Tibial nerve (tissue), 4 donors: Measurements from ENCODE around the gene ZNF496. TPM values are rescaled to one million over a fixed set of nuclear protein-coding genes. Genes with fewer than 3 reads are reported as not detected.

Experiments used
- DNase-seq, 2 donors: peaks; one replicate each; pipeline ENCODE4 v3.0.0-alpha.2; 2019; ENCODE audit warnings: low spot score in 2 of 2
- H3K27ac ChIP-seq, 4 donors: fragments of 200-600 bp; sonication (generic) in 3 of 4; one replicate each; pipeline ENCODE4 v1.5.1; 2017 to 2019; ENCODE audit warnings: mild to moderate bottlenecking in 1 of 4
- H3K27me3 ChIP-seq, 2 donors: fragments of 200-600 bp; sonication (generic) in 1 of 2; one replicate each; pipeline versions ENCODE4 v1.5.1 to v1.6.0; 2017 to 2019
- H3K36me3 ChIP-seq, 3 donors: fragments of 200-600 bp; sonication (generic); one replicate each; pipeline ENCODE4 v1.5.1; 2018 to 2019
- H3K4me1 ChIP-seq, 4 donors: fragments of 200-600 bp; sonication (generic) in 3 of 4; one replicate each; pipeline ENCODE4 v1.5.1; 2017 to 2019
- H3K4me3 ChIP-seq, 4 donors: fragments of 200-600 bp; sonication (generic) in 3 of 4; one replicate each; pipeline ENCODE4 v1.5.1; 2017 to 2019; ENCODE audit warnings: mild to moderate bottlenecking in 1 of 4, moderate library complexity in 1 of 4
- H3K9me3 ChIP-seq, 4 donors: fragments of 200-600 bp; sonication (generic) in 3 of 4; one replicate each; pipeline ENCODE4 v1.5.1; 2017 to 2019
- EP300 ChIP-seq, 2 donors: sonication (generic); formaldehyde crosslinking; IDR thresholded peaks; one replicate each; pipeline ENCODE4 v1.6.1; 2017; ENCODE audit warnings: antibody characterized with exemption in 2 of 2, mild to moderate bottlenecking in 1 of 2
- POLR2A ChIP-seq, 2 donors: fragments of 450-650 bp; IDR thresholded peaks; one replicate each; pipeline ENCODE4 v1.6.1; 2017; ENCODE audit warnings: antibody characterized with exemption in 2 of 2, mild to moderate bottlenecking in 2 of 2, moderate library complexity in 2 of 2
- WGBS, 2 donors: methylation state at CpG; one replicate each; pipeline ENCODE4 v1.1.5; 2018; 5-methylcytosine and 5-hydroxymethylcytosine counted together
- total RNA-seq, 4 donors: library from RNA; depleted of rRNA; stranded (reverse); fragments of >200 nt; gene quantifications; one replicate each; pipeline ENCODE4 v1.1.0, GENCODE V29; 2016
- TF ChIP-seq, protein P1 (sequence below), 5 experiments: fragments of 200-600 bp in 3 of 5; fragments of 450-650 bp in 2 of 5; sonication (generic) in 3 of 5; IDR thresholded peaks; one replicate each; pipeline ENCODE4 v1.5.1; 2016 to 2019; ENCODE audit warnings: antibody characterized with exemption in 5 of 5, mild to moderate bottlenecking in 3 of 5, moderate library complexity in 2 of 5

The ZNF496 gene
- total RNA-seq, 4 donors from 2014 or later = 37.5 to 60.6 (median 51.6) TPM

GRCh38 chr1:247297263-247298123 lies 34.2 kb downstream of the ZNF496 start:
- no peaks in the 10 kb centered on the region for H3K4me1 ChIP-seq
- peaks cover 0 to 5% (median 0%) of the 10 kb centered on the region in 4 donors for H3K9me3 ChIP-seq
- no peak overlapping the region for H3K27ac ChIP-seq
- WGBS, 2 donors = 75 to 77% methylated on average over 9 of the region's 9 CpGs
- TF ChIP-seq EP300 (IDR thresholded peaks at IDR 0.05) = no peak
- H3K4me3 ChIP-seq = no peak overlapping the region
- H3K36me3 ChIP-seq = peaks cover 0 to 49% (median 8%) of the 10 kb centered on the region in 3 donors
- DNase-seq = no peak
- no peaks in the 10 kb centered on the region for H3K27me3 ChIP-seq

DNA sequence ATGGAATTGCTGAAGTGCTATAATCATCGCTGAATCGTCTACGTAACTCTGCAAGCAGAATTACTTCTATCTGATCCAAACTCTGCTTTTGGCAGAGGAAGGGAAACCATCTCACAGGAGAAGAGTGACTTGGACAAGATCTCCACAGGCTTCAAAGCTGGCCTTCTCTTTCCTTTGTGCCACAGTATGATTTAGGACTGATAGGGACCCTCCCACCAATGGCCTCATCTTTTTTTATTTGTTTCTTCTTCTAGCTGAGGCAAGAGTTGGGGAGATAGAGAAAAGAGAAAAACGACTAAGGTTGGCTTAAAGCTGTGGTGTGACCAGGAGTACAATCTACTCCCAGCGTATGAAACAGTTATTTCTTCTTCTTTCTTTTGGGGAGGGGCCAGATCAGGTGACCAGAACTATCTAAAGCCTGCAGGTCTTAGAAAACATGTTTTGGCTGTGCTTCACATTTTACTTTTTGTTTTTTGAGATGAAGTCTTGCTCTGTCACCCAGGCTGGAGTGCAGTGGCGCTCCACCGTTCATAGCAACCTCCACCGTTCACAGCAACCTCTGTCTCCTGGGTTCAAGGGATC lies 35.0 kb downstream of the ZNF496 start:
- Histone ChIP-seq H3K4me1 (no peaks in the 10 kb centered on the region), H3K27me3 (no peaks in the 10 kb centered on the region), H3K9me3 (peaks cover 0 to 5% (median 0%) of the 10 kb centered on the region in 4 donors), H3K36me3 (peaks cover 0 to 41% (median 8%) of the 10 kb centered on the region in 3 donors), H3K4me3 (no peak overlapping the region), H3K27ac (no peak overlapping the region)
- WGBS, 2 donors = 92 to 95% methylated on average over 8 of the region's 8 CpGs
- DNase-seq = no peak
- no peak for TF ChIP-seq EP300 (IDR thresholded peaks at IDR 0.05)
- TF ChIP-seq, protein P1, sequence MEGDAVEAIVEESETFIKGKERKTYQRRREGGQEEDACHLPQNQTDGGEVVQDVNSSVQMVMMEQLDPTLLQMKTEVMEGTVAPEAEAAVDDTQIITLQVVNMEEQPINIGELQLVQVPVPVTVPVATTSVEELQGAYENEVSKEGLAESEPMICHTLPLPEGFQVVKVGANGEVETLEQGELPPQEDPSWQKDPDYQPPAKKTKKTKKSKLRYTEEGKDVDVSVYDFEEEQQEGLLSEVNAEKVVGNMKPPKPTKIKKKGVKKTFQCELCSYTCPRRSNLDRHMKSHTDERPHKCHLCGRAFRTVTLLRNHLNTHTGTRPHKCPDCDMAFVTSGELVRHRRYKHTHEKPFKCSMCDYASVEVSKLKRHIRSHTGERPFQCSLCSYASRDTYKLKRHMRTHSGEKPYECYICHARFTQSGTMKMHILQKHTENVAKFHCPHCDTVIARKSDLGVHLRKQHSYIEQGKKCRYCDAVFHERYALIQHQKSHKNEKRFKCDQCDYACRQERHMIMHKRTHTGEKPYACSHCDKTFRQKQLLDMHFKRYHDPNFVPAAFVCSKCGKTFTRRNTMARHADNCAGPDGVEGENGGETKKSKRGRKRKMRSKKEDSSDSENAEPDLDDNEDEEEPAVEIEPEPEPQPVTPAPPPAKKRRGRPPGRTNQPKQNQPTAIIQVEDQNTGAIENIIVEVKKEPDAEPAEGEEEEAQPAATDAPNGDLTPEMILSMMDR (IDR thresholded peaks at IDR 0.05) = no peak

DNA sequence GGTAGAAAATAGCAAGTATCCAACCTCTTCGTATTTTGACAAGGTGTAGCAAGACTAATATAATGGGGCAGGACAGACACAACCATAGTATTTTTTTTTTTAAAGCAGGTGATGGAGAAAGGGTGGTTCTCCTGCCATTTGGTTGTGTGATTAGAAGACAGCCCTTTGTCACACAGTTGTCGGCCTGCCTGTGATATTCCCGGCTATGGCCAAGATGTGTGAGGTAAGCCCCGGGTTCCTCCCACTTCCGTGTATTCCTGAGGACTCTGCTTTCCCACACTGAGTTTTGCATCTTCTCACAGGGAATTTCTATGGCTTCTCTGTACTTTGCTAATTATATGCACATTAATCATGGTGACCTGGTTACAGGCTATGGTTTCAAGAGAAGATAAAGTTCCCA lies 35.9 kb downstream of the ZNF496 start:
- H3K27ac ChIP-seq = no peak overlapping the region
- H3K27me3 ChIP-seq = no peaks in the 10 kb centered on the region
- no peak for DNase-seq
- H3K4me3 ChIP-seq = no peak overlapping the region
- H3K9me3 ChIP-seq = no peaks in the 10 kb centered on the region
- H3K36me3 ChIP-seq = peaks cover 0 to 37% (median 3%) of the 10 kb centered on the region in 3 donors
- 70 to 76% methylated on average over 5 of the region's 5 CpGs for whole genome bisulfite sequencing, 2 donors
- no peaks in the 10 kb centered on the region for H3K4me1 ChIP-seq
- no peak for TF ChIP-seq POLR2A (IDR thresholded peaks at IDR 0.05)
- TF ChIP-seq, protein P1 (IDR thresholded peaks at IDR 0.05) = no peak
- TF ChIP-seq EP300 (IDR thresholded peaks at IDR 0.05) = no peak

DNA sequence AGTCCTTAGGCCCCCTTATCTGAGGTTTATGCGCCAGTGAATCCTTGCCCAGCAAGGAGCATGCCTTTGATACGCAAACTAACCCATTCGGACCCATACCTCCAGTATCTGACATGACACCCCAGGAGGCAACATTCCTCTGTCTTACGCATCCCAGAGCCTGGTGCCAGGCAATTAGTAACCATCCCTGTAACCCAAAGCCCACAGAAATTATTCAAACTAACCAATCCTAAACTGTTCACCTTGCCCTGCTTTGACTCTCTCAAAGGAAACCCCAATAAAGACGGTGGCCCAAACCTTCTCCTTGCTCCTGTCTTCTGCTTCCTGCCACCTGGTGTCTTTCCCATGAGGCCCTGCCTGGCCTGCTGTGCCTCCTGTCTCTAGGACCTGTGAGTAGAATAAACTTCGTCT lies 36.4 kb downstream of the ZNF496 start:
- H3K4me3 ChIP-seq = no peak overlapping the region
- no peak for DNase-seq
- TF ChIP-seq, protein P1 (IDR thresholded peaks at IDR 0.05) = no peak
- TF ChIP-seq POLR2A (IDR thresholded peaks at IDR 0.05) = no peak
- no peak for TF ChIP-seq EP300 (IDR thresholded peaks at IDR 0.05)
- WGBS, 2 donors = 48 to 55% methylated on average over 6 of the region's 6 CpGs
- no peak overlapping the region for H3K27ac ChIP-seq
- no peaks in the 10 kb centered on the region for H3K9me3 ChIP-seq
- H3K36me3 ChIP-seq = peaks cover 0 to 32% (median 0%) of the 10 kb centered on the region in 3 donors
- no peaks in the 10 kb centered on the region for H3K4me1 ChIP-seq
- H3K27me3 ChIP-seq = no peaks in the 10 kb centered on the region

DNA sequence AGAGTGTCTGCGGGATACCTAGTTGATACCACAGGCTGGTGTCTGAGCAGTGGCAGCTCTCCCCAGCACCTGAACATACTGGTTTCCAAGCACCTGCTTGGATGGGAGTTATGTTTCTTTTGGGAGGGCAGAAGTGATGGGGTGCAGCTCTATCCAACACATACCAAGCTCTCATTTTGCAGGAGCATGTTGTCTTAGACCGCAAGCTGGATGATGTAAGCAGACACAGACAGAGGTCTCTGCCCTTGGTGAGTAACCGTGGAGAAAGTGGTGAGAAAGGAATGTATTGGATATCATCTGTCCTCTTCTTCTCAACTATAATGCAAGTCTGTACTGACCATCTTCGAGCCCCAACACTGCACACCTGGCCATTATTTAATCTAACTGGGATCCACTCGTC lies 37.4 kb downstream of the ZNF496 start:
- Histone ChIP-seq H3K27ac (no peak overlapping the region), H3K9me3 (no peaks in the 10 kb centered on the region), H3K4me3 (no peak overlapping the region), H3K4me1 (no peaks in the 10 kb centered on the region), H3K36me3 (peaks cover 0 to 23% (median 0%) of the 10 kb centered on the region in 3 donors), H3K27me3 (no peaks in the 10 kb centered on the region)
- TF ChIP-seq, protein P1 (IDR thresholded peaks at IDR 0.05) = no peak
- TF ChIP-seq EP300 (IDR thresholded peaks at IDR 0.05) = no peak
- no peak for TF ChIP-seq POLR2A (IDR thresholded peaks at IDR 0.05)
- 77 to 81% methylated on average over 5 of the region's 5 CpGs for WGBS, 2 donors
- DNase-seq = no peak
